Pancreas (tissue), 10 donors: Measurements from ENCODE around the gene HDAC11. TPM values are rescaled to one million over a fixed set of nuclear protein-coding genes. Genes with fewer than 3 reads are reported as not detected.

Source experiments
- ATAC-seq, 4 donors: fragments of 200-7000 bp; cut with Tn5 transposase; one replicate each; pipeline versions ENCODE4 v1.8.0 to v1.9.1; 2020; ENCODE audit warnings: mild to moderate bottlenecking in 4 of 4, moderate library complexity in 4 of 4
- DNase-seq, 6 donors: peaks; one replicate each; pipeline ENCODE4 v3.0.0-alpha.2; 2020
- FAIRE-seq: peaks from 2 replicates; lab custom pipeline; 2012; peaks lifted over from hg19 to GRCh38; lab: Jason Lieb, UNC
- H3K27ac ChIP-seq, 4 donors: fragments of 200-600 bp; sonication (generic); 1 replicate in 3 of 4; 2 replicates in 1 of 4; pipeline versions ENCODE4 v1.5.0 to v1.8.0; 2020
- H3K27me3 ChIP-seq, 4 donors: fragments of 200-600 bp; one replicate each; pipeline ENCODE4 v1.8.0; 2021
- H3K36me3 ChIP-seq, 3 donors: fragments of 200-600 bp; sonication (generic) in 1 of 3; one replicate each; pipeline versions ENCODE4 v1.5.0 to v1.8.0; 2020 to 2021
- H3K4me1 ChIP-seq, 3 donors: fragments of 200-600 bp; one replicate each; pipeline ENCODE4 v1.8.0; 2021
- H3K4me3 ChIP-seq, 4 donors: fragments of 200-600 bp; sonication (generic) in 2 of 4; one replicate each; pipeline versions ENCODE4 v1.5.0 to v1.8.0; 2020 to 2021
- H3K9me3 ChIP-seq, 4 donors: fragments of 200-600 bp; one replicate each; pipeline ENCODE4 v1.8.0; 2021
- CTCF ChIP-seq, 4 donors: fragments of 200-600 bp; sonication (generic) in 3 of 4; IDR thresholded peaks; one replicate each; pipeline versions ENCODE4 v1.5.0 to v1.8.0; 2021; ENCODE audit warnings: antibody characterized with exemption in 4 of 4
- WGBS, 2 donors: extraction: QIAGEN DNeasy Blood & Tissue Kit; methylation state at CpG; one replicate each; pipeline ENCODE4 v1.1.7; 2013; 5-methylcytosine and 5-hydroxymethylcytosine counted together
- intact Hi-C, 3 donors: fragments of 100-400 bp; cut with DNase I; formaldehyde crosslinking; loops; one replicate each; pipeline versions ENCODE4 v1.11.1 to v1.14.2; 2022
- polyA plus RNA-seq, 2 donors: library from polyadenylated mRNA; stranded (reverse); fragments of 200-250 nt; gene quantifications; one replicate each; pipeline ENCODE4 v1.2.3, GENCODE V29; 2013
- total RNA-seq, 6 donors: library from RNA; stranded (reverse); fragmentation: NEBNext Ultra II Directional in 4 of 6; extraction: Animal tissue kit (Norgen Biotek cat#: 25700) in 4 of 6; gene quantifications; one replicate each; pipeline versions ENCODE4 v1.2.1 to v1.2.4, GENCODE V29; 2021 to 2023
- donor health status: healthy with polysubstance abuse.
- donor health status: DM: no; HTN: no; CAD: no; lungs with moderate emphysema.
- donor health status: DM: no; HTN: no; CAD: no.
- donor health status: control.
- donor health status: control.
- donor health status: Bipolar disorder and iron deficiency.
- donor health status: DM: yes; HTN: yes; CAD: no.
- donor health status: DM: no; HTN: no; CAD: no.
- donor health status: DM: no; HTN: no; CAD: no.
- donor health status: DM: yes; HTN: yes; CAD: no.

The HDAC11 gene
- total and polyA plus RNA-seq, 8 donors: 20.4 to 40.3 (median 26.8) TPM

DNA sequence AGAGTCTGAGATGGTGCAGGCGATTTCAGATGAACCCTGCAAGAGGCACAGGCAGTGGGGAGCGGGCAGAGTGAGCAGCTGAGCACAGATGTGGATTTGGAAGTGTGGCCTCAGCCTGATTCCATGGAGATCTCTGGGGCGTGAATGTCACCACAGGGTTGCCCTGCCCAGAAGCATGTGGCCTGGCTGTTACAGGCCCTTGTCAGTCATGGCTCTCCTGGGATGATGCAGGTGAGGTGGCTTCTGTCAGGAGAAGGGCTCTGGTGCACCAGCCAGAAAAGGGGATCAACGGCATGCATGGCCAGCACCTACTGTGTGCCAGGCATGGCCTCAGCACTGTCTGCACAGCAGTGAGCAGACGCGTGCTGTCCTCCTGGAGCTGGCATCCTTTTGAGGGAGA lies 11.9 kb downstream of the HDAC11 start:
- Histone ChIP-seq H3K9me3 (no peaks in the 10 kb centered on the region), H3K4me3 (no peak overlapping the region), H3K27me3 (no peaks in the 10 kb centered on the region), H3K36me3 (peaks cover 0 to 17% (median 0%) of the 10 kb centered on the region in 3 donors), H3K4me1 (no peaks in the 10 kb centered on the region), H3K27ac (no peak overlapping the region)
- FAIRE-seq (no peak), DNase-seq (peak in 1 of 6 donors; percentile 33), ATAC-seq (no peak)
- TF ChIP-seq CTCF (IDR thresholded peaks at IDR 0.05): no peak
- 90 to 93% methylated on average over 6 of the region's 6 CpGs for WGBS, 2 donors
- intact Hi-C loops: loop anchor here in 1 of 3 donors (10.0 kb wide), 1 partner anchor 393 kb away; the partner anchor contains the start of gene WNT7A

DNA sequence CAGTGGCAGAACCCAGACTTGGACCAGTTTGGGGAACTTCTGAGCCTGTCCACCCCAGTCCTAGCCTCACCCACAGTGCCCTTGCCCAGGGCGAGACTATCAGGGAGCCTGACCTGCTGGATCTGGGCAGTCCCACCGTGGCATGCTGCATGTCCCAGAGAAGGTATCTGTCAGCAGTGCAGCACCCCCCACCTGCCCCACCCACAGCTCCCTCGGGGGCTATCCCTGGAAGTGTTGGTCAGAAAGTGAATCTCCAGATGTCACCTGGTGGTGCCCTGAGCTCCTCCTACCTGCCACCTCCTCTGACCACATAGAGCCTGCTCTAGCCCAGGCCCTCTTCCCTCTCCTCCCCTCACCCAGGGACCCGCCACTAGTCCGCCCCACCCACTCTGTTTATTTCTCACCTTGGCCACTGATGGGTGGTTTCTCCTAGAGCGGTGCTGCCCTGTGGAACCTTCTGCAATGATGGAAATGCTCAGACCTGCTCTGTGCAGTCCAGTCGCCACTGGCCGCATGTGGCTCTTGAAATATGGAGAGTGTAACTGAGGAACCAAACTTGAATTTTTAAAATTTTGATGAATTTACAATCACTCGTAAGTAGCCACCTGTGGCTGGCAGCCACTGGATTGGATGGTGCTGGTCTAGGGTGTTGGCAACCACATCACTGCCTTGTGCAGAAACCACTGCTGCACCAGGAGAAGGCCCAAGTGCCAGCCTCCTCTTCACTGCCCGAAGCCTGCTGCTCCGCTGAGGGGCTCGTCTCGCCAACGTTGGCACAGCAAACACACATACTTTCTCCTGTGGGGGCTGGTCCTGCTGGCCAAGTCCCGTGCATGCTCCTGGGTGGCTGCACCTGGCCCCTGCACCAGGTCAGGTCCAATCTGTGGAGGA lies 13.1 kb downstream of the HDAC11 start:
- DNase-seq: peak in 1 of 6 donors; percentile 45
- no peak for ATAC-seq
- Histone ChIP-seq H3K27ac (no peak overlapping the region), H3K36me3 (peaks cover 0 to 17% (median 0%) of the 10 kb centered on the region in 3 donors), H3K4me3 (no peak overlapping the region), H3K9me3 (no peaks in the 10 kb centered on the region), H3K27me3 (no peaks in the 10 kb centered on the region), H3K4me1 (no peaks in the 10 kb centered on the region)
- FAIRE-seq: no peak
- no peak for TF ChIP-seq CTCF (IDR thresholded peaks at IDR 0.05)
- intact Hi-C loops: loop anchor here in 1 of 3 donors (10.0 kb wide), 1 partner anchor 392 kb away; the partner anchor contains the start of gene WNT7A
- WGBS, 2 donors: 87% methylated on average over 14 to 15 of the region's 15 CpGs

DNA sequence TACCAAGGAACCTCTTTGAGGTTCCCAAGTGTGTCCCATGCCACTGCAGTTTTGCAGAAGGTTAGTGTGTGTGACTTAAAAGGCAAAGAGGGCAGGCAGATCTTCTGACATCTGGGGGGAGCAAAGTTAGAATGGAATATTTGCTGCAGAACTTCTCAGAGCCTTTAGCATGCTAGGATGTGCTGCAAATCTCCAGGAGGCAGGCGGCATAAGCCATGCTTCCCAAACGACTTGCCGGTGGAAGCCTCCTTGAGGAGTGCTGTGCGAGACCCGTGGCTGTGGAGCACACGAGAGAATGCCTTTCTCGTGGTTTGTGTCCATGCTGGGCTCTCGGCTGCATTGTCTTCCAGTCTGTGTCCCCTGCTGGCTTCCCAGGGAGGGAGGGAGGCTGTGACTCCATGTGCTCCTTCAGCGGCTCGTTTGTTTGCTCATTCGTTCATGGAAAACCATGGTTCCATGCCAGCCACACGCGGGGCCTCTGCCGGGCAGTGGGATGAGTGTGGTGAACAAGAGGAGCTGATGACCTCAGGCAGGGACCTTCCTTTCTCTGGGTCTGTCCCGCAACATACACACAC lies 13.8 kb downstream of the HDAC11 start:
- Histone ChIP-seq H3K27ac (no peak overlapping the region), H3K36me3 (peaks cover 0 to 15% (median 0%) of the 10 kb centered on the region in 3 donors), H3K4me1 (no peaks in the 10 kb centered on the region), H3K9me3 (no peaks in the 10 kb centered on the region), H3K4me3 (no peak overlapping the region), H3K27me3 (no peaks in the 10 kb centered on the region)
- no peak for TF ChIP-seq CTCF (IDR thresholded peaks at IDR 0.05)
- intact Hi-C loops: loop anchor here in 2 of 3 donors (2.0 to 10.0 kb wide), 3 partner anchors 153 to 391 kb away; partner anchors contain the start of gene WNT7A (in 1 of the 2)
- no peak for FAIRE-seq
- peak in 1 of 6 donors; percentile 44 for DNase-seq
- WGBS, 2 donors: 68 to 81% methylated on average over 13 to 15 of the region's 15 CpGs
- ATAC-seq: no peak

GRCh38 chr3:13494463-13495350 lies 14.6 kb downstream of the HDAC11 start:
- no peak for FAIRE-seq
- intact Hi-C loops: loop anchor here (2.0 to 10.0 kb wide), 4 partner anchors 152 to 390 kb away; partner anchors contain the start of gene WNT7A (in 1 of the 3)
- Histone ChIP-seq H3K9me3 (no peaks in the 10 kb centered on the region), H3K4me3 (no peak overlapping the region), H3K27me3 (no peaks in the 10 kb centered on the region), H3K4me1 (no peaks in the 10 kb centered on the region), H3K36me3 (peaks cover 0 to 9% (median 0%) of the 10 kb centered on the region in 3 donors), H3K27ac (no peak overlapping the region)
- DNase-seq: peak in 2 of 6 donors; percentile 52 to 70
- 58 to 64% methylated on average over 11 of the region's 11 CpGs for WGBS, 2 donors
- peak in 3 of 4 donors; percentile 10 to 11 (median 10) for ATAC-seq
- peak; percentile 9 to 30 (median 16) for TF ChIP-seq CTCF (IDR thresholded peaks at IDR 0.05)
